K562 (cell line): Measurements from ENCODE around the gene ADORA3. TPM values are rescaled to one million over a fixed set of nuclear protein-coding genes. Genes with fewer than 3 reads are reported as not detected.
A peak's percentile ranks its signal among the peaks of the same experiment; 100 is the strongest.

Experiments
- ARID1B ChIP-seq: fragments of 450-650 bp; IDR thresholded peaks from 2 replicates; pipeline ENCODE4 v1.6.1; 2016; ENCODE audit warnings: antibody characterized with exemption, mild to moderate bottlenecking, inconsistent platforms
- BACH1 ChIP-seq: fragments of 200-800 bp; sonication (Bioruptor generic); IDR thresholded peaks from 2 replicates; pipeline ENCODE4 v1.6.1; 2016; ENCODE audit warnings: missing genetic modification characterization, missing compliant biosample characterization
- CBFA2T3 ChIP-seq: fragments of 450-650 bp; IDR thresholded peaks from 2 replicates; pipeline ENCODE4 v1.6.1; 2017
- IRF9 ChIP-seq: fragments of 450-650 bp; IDR thresholded peaks from 2 replicates; pipeline ENCODE4 v1.6.1; 2016; ENCODE audit warnings: missing biosample characterization, missing genetic modification characterization
- MYNN ChIP-seq, 2 experiments: sonication (generic); formaldehyde crosslinking in 1 of 2; IDR thresholded peaks; 2 replicates each; pipeline versions ENCODE4 v1.5.0 to v1.6.1; 2016 to 2020; ENCODE audit warnings: antibody characterized with exemption in 1 of 2, missing genetic modification reagents in 1 of 2
- RBM14 ChIP-seq: fragments of 200-400 bp; formaldehyde crosslinking; IDR thresholded peaks from 2 replicates; pipeline ENCODE4 v1.6.1; 2018; ENCODE audit warnings: low read depth, mild to moderate bottlenecking, low read length, moderate library complexity, borderline replicate concordance; ENCODE audit not compliant: insufficient read depth
- SMAD2 ChIP-seq: fragments of 150-350 bp; IDR thresholded peaks from 2 replicates; pipeline ENCODE4 v1.6.1; 2014; ENCODE audit warnings: low read depth, mild to moderate bottlenecking, low read length
- TBL1XR1 ChIP-seq, 2 experiments: IDR thresholded peaks; 2 replicates each; pipeline ENCODE4 v1.6.1; 2012; ENCODE audit warnings: improper control_type of control experiment in 2 of 2, low read length in 2 of 2, mild to moderate bottlenecking in 1 of 2
- TSC22D4 ChIP-seq: fragments of 450-650 bp; IDR thresholded peaks from 2 replicates; pipeline ENCODE4 v1.6.1; 2016; ENCODE audit warnings: missing genetic modification characterization, missing biosample characterization, control low read depth
- ZBTB8A ChIP-seq: fragments of 450-650 bp; IDR thresholded peaks from 2 replicates; pipeline ENCODE4 v1.6.1; 2018; ENCODE audit warnings: mild to moderate bottlenecking, moderate library complexity; ENCODE audit not compliant: partially characterized antibody
- ZFP1 ChIP-seq: fragments of 450-650 bp; formaldehyde crosslinking; IDR thresholded peaks from 2 replicates; pipeline ENCODE4 v1.4.0; 2020; ENCODE audit warnings: mild to moderate bottlenecking, mixed read lengths
- ZFP36 ChIP-seq: fragments of 150-350 bp; IDR thresholded peaks from 2 replicates; pipeline ENCODE4 v1.6.1; 2018; ENCODE audit warnings: low read length, low read depth; ENCODE audit not compliant: partially characterized antibody
- ZFP91 ChIP-seq: sonication (generic); formaldehyde crosslinking; IDR thresholded peaks from 2 replicates; pipeline ENCODE4 v1.8.0; 2022; ENCODE audit warnings: mild to moderate bottlenecking, missing genetic modification reagents
- ZMIZ1 ChIP-seq, 2 experiments: fragments of 150-350 bp in 1 of 2; IDR thresholded peaks; 2 replicates each; pipeline ENCODE4 v1.6.1; 2012 to 2016; ENCODE audit warnings: low read depth in 2 of 2, low read length in 2 of 2, mild to moderate bottlenecking in 1 of 2, moderate library complexity in 1 of 2
- ZNF134 ChIP-seq: fragments of 250-450 bp; sonication (Bioruptor Pico); conservative IDR thresholded peaks from 2 replicates; pipeline ENCODE4 v1.4.0; 2020
- ZNF444 ChIP-seq: fragments of 250-450 bp; sonication (Bioruptor Pico); IDR thresholded peaks from 2 replicates; pipeline ENCODE4 v1.4.0; 2020; ENCODE audit warnings: mild to moderate bottlenecking, moderate library complexity
- ZNF445 ChIP-seq: fragments of 250-450 bp; sonication (Bioruptor Pico); IDR thresholded peaks from 2 replicates; pipeline ENCODE4 v1.4.0; 2020; ENCODE audit warnings: low read depth, mild to moderate bottlenecking, moderate library complexity
- ZNF707 ChIP-seq: fragments of 250-450 bp; sonication (Bioruptor Pico); conservative IDR thresholded peaks from 2 replicates; pipeline ENCODE4 v1.8.0; 2022; ENCODE audit warnings: inconsistent platforms, mild to moderate bottlenecking, moderate library complexity
- ZNF77 ChIP-seq: fragments of 250-450 bp; sonication (Bioruptor Pico); IDR thresholded peaks from 2 replicates; pipeline ENCODE4 v1.5.0; 2020
- ZSCAN32 ChIP-seq: fragments of 450-650 bp; formaldehyde crosslinking; IDR thresholded peaks from 2 replicates; pipeline ENCODE4 v1.4.0; 2020; ENCODE audit warnings: mild to moderate bottlenecking, moderate library complexity
- polyA plus RNA-seq, 8 experiments: library from polyadenylated mRNA; depleted of rRNA in 4 of 8; stranded (reverse) in 5 of 8; unstranded in 3 of 8; fragments of >200 nt; fragmentation: Nextera tagmentation in 2 of 8; fragmentation: Illumina TruSeq in 1 of 8; extraction: Ambion mirVana in 2 of 8; extraction: Trizol in 1 of 8; gene quantifications; 2 replicates each; pipeline versions ENCODE4 v1.2.1 to v1.2.3, GENCODE V29; 2011 to 2014; ENCODE audit warnings: inconsistent platforms in 1 of 8, missing spikeins in 1 of 8
- total RNA-seq, 7 experiments: library from RNA; depleted of rRNA in 6 of 7; stranded (reverse); fragments of >200 nt in 6 of 7; fragmentation: Illumina TruSeq in 2 of 7; extraction: Trizol in 2 of 7; gene quantifications; 2 replicates each; pipeline versions ENCODE4 v1.2.1 to v1.2.3, GENCODE V29; 2011 to 2021; ENCODE audit warnings: low replicate concordance in 1 of 7
- TF ChIP-seq, protein P1 (sequence below), 3 experiments: fragments of 200-800 bp in 1 of 3; sonication (Bioruptor generic) in 1 of 3; sonication (generic) in 1 of 3; formaldehyde crosslinking in 1 of 3; IDR thresholded peaks; 2 replicates each; pipeline versions ENCODE4 v1.6.1 to v1.8.0; 2016 to 2022; ENCODE audit warnings: mild to moderate bottlenecking in 2 of 3, missing compliant biosample characterization in 2 of 3, missing genetic modification characterization in 2 of 3, missing genetic modification reagents in 1 of 3

Gene ADORA3
- total and polyA plus RNA-seq, 9 of the 15 experiments (the other 6 are each of a cell fraction or from before 2014, with no cell fraction given) = 0.09 to 0.35 (median 0.16) TPM; not detected in 3

- TF ChIP-seq ARID1B (0 out of 2 replicates have a peak, but pooled peaks have one; percentile 33), RBM14 (no peak), CBFA2T3 (no peak), ZNF707 (CRISPR knock-in tag) (no peak), TBL1XR1 (IDR thresholded peaks at IDR 0.05; ENCODE audit: low read length in 2 of 2) (no peak), ZFP1 (CRISPR knock-in tag) (no peak), TSC22D4 (tag) (no peak), BACH1 (tag) (peak; percentile 33; the same call in 1 of the 2 replicates), ZSCAN32 (CRISPR knock-in tag) (no peak), SMAD2 (no peak), IRF9 (tag) (peak; percentile 81), ZMIZ1 (IDR thresholded peaks at IDR 0.05; ENCODE audit: low read depth in 2 of 2, low read length in 2 of 2) (no peak), ZNF444 (CRISPR knock-in tag) (no peak), MYNN (IDR thresholded peaks at IDR 0.05) (no peak), MYNN (CRISPR knock-in tag; IDR thresholded peaks at IDR 0.05) (no peak), ZNF77 (no peak), ZNF134 (CRISPR knock-in tag) (no peak), ZFP36 (no peak), ZBTB8A (no peak), ZFP91 (CRISPR knock-in tag) (no peak), ZNF445 (CRISPR knock-in tag) (no peak)
- TF ChIP-seq, protein P1, sequence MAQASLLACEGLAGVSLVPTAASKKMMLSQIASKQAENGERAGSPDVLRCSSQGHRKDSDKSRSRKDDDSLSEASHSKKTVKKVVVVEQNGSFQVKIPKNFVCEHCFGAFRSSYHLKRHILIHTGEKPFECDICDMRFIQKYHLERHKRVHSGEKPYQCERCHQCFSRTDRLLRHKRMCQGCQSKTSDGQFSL (CRISPR knock-in tag; IDR thresholded peaks at IDR 0.05) = no peak
- TF ChIP-seq, protein P1 (tag; IDR thresholded peaks at IDR 0.05) = no peak
Measured at GRCh38 chr1:111503585-111504060, at the start of gene ADORA3, which contains the start of gene TMIGD3 (continued).
